ENCODE measurements around the gene SKAP2.

SKAP2 gene

DNA sequence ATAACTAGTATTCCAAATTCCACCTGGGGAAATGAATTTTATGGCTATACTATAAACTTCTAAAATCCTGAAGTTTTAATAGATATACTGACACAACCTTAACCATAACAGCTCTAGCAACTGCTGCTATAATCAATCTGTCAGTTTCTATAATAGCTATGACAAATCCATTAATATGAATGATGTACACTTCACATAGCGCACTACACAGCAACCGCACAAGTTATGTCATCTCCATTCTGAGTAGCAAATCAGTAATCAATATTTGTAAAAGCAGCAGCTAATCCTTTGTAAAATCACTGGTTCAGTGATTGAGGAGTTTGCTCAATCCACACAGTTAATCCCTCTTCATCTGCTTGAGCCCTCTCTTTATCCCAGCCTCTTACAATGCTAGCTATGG, 105.3 kb downstream of the SKAP2 start:
- DNase-seq = no peak

DNA sequence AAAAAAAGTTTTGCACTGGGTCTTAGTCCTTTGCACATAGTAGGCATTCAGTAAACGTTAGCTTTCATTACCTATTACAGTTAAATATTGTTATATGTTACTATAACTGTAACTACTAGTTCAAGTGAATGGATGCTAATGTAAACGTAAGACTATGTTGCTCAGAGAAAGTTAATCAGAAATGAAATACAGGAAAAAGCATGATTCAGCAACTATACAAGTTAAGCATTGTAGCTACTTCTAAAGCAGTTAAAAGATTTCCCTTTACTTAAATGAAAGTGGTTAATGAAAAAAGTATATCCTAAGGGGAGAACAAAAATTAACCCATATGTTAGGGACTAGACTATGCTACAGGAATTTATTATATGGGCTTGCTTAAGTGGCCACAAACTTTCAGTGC, 121.2 kb downstream of the SKAP2 start:
- DNase-seq = no peak

GRCh38 chr7:26735976-26736600, 128.3 kb downstream of the SKAP2 start:
- no peak for DNase-seq

- no peak for DNase-seq
Measured at GRCh38 chr7:26729150-26729775, 135.1 kb downstream of the SKAP2 start.

DNA sequence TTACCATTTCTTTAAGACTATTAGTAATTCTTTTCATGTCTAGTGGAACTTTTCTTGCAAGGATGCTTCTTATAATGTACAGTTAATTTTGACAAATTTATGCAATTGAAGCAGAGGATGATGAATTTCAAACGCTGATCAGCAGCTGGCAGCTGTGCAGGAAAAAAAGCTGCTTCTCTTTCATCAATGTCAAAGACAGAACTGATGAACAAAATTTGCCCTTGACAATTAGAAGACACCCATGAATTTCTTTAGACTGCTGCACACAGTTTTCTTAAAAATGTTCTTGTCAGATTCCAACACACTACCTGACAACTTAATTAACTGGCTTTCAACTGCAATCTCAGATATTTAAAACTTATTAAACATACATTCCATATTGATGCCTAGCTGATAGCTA, 138.3 kb downstream of the SKAP2 start:
- no peak for DNase-seq

GRCh38 chr7:26724795-26725194, 139.6 kb downstream of the SKAP2 start:
- DNase-seq = no peak

DNA sequence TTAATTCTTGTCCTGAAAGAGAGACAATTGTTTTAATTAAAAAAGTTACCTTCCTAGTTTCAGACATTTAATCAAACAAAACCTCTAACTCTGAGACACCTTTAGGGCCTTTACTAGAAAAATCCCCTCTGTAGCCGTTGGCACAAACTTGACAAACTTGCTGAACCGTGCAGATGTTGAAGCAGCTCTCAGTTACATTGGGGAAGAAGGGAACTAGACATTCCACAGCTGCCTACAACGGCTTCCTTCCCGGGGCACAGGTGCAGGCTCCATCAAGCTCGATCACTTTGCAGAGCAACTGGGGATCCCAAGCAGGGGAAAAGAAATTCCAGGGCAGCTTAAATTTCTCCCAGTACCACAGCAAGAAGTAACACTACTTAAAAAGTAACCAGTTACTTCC, 141.3 kb downstream of the SKAP2 start:
- no peak for DNase-seq

GRCh38 chr7:26721450-26721849, 142.9 kb downstream of the SKAP2 start:
- no peak for DNase-seq

DNA sequence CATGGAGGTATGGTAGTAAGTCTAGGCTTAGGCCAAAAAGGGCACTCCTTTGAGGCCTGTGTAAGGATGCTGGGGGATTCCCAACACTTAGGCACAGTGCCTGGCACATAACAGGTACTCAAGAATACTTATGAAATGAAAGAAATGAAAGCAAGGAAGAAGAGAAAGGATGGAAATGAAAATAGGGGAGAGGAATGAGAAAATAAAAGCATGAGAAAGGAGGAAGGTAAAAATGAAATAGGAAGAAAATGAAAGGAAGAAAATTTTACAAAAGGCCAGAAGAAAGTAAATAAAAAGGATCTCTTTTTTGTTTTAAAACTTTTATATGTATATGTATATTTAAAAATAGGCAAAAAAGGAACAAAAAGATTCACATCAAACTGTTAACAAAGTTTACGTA, 146.3 kb downstream of the SKAP2 start:
- no peak for DNase-seq

GRCh38 chr7:26714438-26714837, 150.0 kb downstream of the SKAP2 start:
- DNase-seq = no peak

DNA sequence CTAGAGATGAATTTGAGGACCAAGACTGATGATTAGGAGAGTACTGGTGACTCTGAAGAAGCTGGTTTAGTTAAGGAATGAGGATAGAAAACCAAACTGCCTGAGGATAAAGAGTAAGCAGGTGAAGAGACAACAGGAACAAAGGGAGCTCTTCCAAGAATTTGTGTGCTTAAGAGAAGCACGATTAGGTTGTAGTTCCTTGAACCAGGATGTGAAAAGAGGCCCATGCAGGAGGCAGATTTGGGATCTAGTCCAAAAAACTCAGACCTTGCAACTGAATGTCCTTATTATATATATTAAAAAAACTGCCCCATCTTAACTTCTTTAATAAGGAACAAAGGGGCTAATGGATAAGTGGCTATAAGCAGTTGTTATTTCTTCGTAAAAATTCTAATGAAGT, 150.4 kb downstream of the SKAP2 start:
- no peak for DNase-seq

- DNase-seq = no peak
Measured at GRCh38 chr7:26709210-26709990, 155.0 kb downstream of the SKAP2 start.

GRCh38 chr7:26705567-26705966, 158.8 kb downstream of the SKAP2 start:
- DNase-seq = no peak

DNA sequence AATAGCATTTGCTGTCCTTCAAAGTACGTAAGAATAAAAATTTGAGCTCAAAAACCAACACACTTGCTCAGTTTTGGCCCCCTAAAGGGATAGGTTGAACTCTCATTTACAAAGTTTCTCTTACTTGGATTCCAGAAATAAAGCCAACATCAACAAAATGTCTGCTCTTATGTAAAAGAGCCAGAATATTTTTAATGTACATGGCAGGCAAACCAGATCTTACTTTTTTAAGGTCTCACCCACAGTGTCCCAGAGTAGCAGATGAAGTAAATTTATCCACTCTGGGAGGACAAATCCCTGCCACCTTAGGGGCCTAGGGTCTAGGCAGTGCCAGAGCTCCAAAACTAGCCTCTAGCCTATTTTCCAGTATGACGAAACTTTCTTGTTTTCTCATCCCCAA, 159.6 kb downstream of the SKAP2 start:
- DNase-seq = no peak

DNA sequence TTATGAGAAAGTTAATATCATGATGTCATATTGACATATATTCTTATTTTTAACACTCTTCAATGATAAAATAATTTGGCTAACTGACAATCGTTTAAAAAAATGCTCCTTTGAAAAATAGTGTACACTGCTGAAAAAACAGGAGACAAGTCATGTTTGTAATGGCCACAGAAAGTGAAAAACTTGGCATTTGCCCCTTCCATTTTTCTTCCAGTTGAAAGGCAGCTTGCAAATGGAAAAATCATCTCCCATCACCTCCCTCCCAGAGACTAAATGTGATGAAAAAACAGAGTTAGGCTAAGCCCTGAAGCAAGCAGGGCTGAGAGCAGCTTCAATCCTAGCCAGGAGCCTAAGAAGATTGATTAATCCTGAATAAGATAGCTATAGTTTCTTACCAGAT, 160.4 kb downstream of the SKAP2 start:
- DNase-seq = no peak

DNA sequence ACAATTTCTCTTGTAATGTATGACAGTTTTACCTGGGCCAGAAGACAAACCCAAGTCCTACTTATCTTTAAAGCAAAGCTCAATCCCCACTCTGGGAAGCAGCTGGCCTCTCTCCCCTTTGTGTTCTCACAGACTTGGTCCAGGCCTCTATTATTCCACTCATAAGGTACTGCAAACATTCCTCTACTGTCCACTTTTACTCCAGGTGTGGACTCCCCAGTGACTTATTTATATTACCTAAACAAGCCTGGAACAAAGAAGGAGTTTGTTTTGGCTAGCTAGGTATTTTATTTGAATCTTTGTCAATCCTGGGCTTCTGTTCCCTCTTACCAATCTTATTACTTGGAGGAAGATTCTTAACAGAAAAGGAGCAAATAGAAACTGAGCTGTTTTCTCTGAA, 163.5 kb downstream of the SKAP2 start:
- no peak for DNase-seq

DNA sequence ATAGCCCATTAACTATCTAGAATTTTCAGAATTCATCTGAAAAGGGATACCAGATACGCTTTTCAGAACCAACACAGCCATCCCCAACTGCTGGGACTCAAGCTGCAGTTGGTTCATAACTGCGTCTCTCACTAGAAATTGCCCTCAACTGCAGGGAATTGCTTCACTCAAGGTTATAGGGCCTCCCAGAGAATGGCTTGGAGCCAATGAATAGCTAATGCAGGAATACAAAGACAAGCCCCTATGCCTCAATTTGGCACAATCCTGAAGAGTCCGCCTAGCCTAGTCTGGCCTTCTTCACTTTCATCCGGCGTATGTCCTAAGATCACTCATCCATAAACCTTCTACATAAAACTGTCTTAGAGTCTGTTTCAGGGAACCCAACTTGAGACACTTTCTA, 164.0 kb downstream of the SKAP2 start:
- DNase-seq = no peak

- DNase-seq = no peak
Measured at GRCh38 chr7:26699766-26700165, 164.6 kb downstream of the SKAP2 start.

- DNase-seq = no peak
Measured at GRCh38 chr7:26698806-26699205, 165.6 kb downstream of the SKAP2 start.

DNA sequence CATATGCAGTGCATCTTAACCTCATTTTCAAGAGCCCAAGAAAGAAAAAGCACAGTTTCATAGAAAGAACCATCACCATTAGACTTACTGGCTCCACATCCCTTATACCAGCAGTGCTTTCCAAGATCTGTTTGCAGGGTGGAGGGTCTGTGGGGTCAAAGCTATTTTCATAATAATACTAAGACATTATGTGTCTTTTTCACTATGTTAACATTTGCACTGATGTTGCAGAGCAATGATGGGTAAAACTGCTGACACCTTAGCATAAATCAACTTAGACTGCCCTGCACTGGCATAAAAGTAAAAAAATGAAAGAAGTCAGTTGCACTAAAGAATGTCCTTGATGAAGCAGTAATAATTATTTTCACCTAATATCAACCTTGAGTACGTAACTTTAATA, 166.2 kb downstream of the SKAP2 start:
- DNase-seq = no peak

DNA sequence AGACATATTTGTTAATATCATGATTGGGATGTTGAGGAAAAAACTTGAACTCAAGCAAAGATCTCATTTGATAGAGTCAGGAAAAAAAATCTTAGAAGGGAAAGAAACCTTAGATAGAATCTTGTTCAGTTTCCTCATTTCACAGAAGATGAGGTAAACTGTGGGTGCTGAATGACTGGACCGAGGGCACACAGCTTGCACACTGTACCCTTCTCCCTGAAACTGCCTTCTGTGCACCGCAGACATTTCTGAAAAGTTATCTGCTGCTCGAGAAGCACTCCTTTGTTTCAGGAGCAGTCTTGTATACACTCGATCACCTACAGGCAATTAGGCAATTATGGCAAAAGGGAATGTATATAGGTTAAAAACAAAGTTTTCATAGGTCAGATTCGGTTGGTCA, 167.4 kb downstream of the SKAP2 start:
- DNase-seq = no peak

- no peak for DNase-seq
Measured at GRCh38 chr7:26696161-26696560, 168.2 kb downstream of the SKAP2 start.

GRCh38 chr7:26694713-26695112, 169.7 kb downstream of the SKAP2 start:
- DNase-seq = no peak

DNA sequence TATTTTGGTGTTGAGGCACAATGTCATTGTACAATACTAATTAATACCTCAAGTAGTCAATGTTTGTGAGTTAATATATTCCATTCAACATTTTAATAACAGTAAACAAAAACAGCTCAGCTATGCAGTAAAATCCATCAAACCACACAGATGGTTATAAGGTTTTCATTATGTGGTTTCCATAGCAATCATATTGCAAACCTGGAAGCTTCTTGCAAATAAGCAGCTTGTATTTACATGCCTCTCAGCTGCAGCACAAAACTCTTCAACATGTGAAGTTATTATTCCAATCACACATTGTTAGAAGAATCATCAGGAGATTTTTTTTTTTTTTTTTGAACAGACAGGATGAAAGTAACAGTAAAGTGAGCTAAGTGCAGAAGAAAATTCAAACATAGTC, 170.2 kb downstream of the SKAP2 start:
- DNase-seq = no peak
